HG03565 (cell line): ENCODE measurements around the gene GPS1.

Experiments
- ATAC-seq: cut with Tn5 transposase; IDR thresholded peaks from one replicate; pipeline ENCODE4 v1.9.1; 2021; ENCODE audit warnings: mild to moderate bottlenecking, moderate library complexity; ENCODE audit not compliant: unreplicated experiment

GPS1 gene

DNA sequence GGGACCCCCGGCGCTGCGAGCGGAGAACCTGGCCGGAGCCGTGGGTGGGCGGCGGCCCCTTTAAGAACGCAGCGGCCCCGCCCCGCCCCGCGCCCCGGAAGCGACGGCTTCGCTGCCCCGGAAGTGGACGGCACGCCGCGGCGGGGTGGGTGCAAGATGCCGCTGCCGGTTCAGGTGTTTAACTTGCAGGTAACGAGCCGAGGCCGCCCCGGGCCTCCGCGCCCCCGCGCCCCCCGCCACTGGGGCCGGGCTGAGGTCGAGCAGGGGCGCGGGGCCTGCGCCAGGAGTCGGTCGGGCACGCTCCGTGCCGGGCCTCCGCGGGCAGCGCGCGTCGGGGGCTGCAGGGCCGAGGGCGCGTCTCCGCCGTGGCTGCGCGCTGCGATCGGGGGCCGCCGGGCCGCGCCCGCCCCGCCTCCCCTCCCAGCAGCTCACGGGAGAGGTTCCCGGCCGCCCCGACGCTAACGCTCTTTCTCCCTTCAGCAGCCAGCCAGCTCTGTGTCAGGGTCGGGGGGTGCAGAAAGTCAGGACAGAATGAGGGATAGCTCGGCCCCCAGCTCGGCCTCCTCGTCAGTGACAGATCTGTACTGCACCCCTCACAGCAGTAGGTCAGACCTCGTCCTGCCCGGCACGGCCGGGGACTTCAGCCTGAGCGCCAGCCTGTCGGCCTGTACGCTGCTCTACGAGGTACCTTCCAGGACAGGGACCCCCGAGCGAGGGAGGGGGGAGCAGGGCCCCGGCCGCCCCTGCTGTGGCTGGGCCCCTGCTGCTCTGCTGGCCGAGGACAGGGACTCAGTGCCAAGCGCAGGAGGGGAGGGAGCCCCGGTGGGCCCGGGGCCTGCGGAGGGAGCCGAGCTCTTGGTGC lies at the start of gene GPS1, which contains the start of gene RFNG:
GPS1 (plus strand) TSS at position 123 of the 862 bp plus-strand sequence; CDS start at position 157, 34 bp downstream.
RFNG (minus strand) TSS at position 36 of the 862 bp plus-strand sequence. CDS start 45 bp downstream, outside the sequence.
- ATAC-seq = no peak

- ATAC-seq = no peak
These were observed 48.0 kb upstream of the GPS1 start for GRCh38 chr17:82003411-82004381.

DNA sequence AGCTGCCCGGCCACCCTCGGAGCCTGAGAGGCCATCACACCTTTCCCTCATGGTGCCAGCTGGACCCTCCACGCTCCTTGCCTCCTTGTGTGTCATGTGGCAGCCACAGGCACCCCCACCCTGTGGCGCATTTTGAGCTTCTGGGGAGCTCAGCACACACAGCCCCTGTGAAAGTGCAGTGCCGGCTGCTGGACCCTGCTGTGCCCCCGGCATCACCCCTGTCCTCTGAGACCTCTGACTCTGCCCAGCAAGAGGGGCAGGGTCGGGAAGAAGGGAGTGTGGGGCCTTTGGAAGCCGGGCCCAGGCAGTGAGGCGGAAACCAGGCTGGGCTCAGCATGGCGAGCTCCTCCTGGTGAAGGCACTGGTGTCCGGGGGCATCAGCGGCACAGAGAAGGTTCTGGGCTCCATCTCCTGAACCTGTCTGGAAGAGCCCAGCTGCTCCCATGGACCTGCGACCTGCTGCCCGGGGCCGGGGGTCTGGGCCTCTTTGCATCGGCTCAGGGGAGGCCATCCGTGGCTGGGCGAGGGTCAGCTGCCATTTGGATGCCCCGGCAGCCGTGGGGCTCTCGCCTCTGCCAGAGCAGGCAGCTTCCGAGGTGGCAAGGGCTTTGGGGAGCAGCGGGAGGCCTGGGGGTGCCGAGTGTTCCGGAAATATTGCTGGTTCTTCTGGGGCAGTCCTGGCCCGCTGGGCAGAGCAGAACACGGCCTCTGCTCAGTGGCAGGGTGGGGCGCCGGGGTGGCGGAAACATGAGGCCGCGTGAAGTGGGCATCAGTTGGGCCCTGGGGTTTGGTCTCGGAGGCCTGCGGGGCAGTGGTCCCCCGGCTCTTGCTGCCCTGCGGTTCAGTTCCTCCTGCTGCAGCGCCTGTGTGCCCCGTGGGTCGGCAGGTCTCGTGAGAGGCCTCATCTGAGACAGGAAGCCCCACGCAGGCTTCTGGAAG lies 46.9 kb upstream of the GPS1 start:
- ATAC-seq = no peak

GRCh38 chr17:82005701-82006348 lies 45.9 kb upstream of the GPS1 start:
- no peak for ATAC-seq

- no peak for ATAC-seq
These were observed 45.0 kb upstream of the GPS1 start for GRCh38 chr17:82006468-82007227.

- no peak for ATAC-seq
These were observed 44.5 kb upstream of the GPS1 start for GRCh38 chr17:82007228-82007494.

DNA sequence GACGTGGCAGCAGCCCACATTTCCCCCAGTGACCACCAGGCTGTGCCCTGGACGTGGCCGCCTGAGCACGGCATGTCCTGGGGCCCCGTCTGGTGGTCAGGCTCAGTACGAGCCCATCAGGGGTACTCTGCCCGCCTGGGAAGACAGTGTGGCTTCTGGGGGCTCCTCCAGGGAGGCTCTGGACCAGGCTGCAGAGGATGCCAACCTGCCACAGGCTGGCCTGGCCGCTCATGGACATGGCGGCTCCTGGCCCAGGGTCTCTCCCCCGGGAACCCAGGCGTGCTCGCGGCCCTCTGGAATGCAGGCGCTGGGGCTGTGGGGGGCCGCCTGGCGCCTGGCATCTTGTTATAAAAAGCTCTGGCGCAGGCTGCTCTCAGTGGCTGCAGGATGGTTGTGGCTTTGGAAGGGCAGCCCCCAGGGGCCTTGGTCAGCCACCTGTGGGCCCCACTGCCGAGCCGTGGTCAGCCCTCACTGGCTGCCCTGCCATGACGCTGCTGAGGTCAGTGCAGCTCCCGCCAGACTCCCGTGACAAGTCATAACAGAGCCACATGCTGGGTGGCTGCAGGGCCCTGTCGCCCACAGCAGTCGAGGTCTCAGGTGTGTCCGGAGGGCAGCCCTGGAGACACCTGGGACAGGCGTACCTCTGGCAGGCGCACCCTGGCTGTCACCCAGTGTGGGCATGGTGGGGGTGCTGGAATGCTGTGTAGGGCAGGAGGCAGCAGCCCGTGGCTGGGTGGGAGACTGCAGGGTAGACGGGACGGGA lies 44.0 kb upstream of the GPS1 start:
- ATAC-seq = no peak

- no peak for ATAC-seq
These were observed 43.3 kb upstream of the GPS1 start for GRCh38 chr17:82008258-82008940.

DNA sequence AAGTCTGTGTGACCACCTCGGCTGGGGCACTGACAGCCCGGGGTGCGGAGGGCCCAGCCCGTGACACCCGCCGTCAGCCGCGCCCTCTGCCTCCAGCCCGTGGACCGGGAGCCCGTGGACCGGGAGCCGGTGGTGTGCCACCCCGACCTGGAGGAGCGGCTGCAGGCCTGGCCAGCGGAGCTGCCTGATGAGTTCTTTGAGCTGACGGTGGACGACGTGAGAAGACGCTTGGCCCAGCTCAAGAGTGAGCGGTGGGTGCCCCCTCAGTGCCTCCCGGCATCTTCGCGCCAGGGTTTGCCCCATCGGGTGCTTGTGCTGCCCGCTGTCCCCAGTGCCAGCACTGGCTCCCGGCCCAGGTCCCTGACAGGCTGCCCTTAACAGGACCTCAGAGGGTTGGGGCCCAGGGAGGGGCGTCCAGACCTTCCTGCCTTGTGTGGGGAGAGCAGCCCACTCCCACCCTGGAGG lies 42.7 kb upstream of the GPS1 start:
- ATAC-seq = no peak

- ATAC-seq = no peak
These were observed 42.3 kb upstream of the GPS1 start for GRCh38 chr17:82009413-82009812.

- no peak for ATAC-seq
These were observed 40.8 kb upstream of the GPS1 start for GRCh38 chr17:82010575-82011525.

GRCh38 chr17:82011617-82012187 lies 40.0 kb upstream of the GPS1 start:
- no peak for ATAC-seq

GRCh38 chr17:82012261-82012639 lies 39.4 kb upstream of the GPS1 start:
- ATAC-seq = no peak

DNA sequence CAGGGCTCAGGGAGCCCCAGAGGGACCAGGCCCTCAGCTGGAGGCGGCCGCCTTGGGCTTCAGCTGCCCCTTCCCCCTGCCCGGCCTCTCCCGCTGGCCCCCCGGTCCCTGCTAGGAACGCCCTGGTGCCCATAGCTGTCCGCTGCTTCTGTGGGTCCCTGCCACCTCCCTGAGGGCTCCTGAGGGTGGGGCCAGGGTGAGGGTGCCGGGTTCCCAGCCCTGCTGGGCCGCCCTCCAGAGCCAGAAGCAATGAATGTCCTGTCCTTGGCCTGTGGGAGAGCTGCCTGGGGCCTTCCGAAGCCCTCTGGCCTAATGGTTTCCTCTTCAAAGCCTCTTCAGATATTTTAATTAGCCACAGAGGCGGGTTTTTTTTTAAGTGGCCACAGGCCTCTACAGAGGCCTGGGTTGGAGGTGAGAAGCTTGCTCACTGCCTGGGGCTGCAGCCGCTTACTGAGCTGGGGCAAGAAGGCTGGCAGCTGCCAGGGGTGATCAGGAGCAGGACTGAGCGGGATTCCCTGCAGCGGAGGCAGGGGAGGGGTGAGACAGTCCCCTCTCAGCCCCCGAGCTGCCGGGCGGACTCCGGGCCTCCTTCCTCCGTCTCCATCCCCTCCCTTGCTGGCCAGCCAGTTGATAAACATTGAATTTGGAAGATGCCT lies 38.9 kb upstream of the GPS1 start:
- ATAC-seq = no peak

DNA sequence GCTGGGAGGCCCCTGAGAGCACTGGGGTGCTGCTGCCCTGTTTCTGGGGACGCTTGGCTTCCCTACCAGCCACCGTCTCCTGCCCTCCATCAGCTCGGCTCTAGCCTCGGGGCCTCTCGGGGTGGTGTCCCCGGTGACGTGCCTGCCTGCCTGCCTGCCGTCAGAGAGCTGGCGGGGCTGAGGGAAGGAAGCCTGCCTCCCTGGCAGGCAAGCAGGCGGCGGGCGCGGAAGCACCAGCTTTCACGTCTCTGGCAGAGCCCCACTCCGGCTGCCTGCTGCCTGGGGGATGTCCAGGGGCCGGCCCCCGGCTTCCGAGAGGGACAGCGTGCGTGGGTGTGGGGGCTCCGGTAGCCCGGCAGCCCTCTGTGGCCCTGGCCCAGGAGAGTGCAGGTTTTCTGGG lies 38.4 kb upstream of the GPS1 start:
- ATAC-seq = no peak

DNA sequence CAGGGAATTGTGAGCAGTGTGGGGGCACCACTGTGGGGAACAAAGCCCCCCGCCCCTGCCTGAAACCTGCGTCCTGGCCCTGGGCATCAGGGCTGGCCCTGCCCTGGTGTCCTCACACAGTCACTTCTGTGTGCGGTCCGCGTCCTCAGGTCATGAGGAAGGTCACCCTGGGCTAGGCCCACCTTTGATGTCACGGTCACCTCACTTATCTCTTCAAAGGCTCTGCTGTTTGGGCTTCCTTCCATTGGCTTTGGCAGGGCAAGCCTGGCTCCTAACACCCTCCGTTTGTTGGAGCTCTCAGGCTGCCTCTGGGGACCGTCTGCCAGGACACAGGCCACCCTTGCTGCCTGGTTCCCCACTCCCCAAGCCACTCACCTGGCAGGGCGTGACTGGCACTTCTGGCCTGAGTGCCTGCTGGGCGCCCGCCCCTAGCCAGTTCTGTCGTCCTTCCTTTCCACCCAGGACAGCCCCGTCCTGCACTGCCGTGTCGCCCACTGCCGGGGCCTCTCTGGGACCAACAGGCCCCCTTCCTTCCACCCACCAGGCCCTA lies 37.9 kb upstream of the GPS1 start:
- ATAC-seq = no peak
